ENCODE measurements around the gene MAPKBP1. TPM values are rescaled to one million over a fixed set of nuclear protein-coding genes. Genes with fewer than 3 reads are reported as not detected.

Gene MAPKBP1
- total RNA-seq, 1 donor from 2014 or later = 15.6 TPM

DNA sequence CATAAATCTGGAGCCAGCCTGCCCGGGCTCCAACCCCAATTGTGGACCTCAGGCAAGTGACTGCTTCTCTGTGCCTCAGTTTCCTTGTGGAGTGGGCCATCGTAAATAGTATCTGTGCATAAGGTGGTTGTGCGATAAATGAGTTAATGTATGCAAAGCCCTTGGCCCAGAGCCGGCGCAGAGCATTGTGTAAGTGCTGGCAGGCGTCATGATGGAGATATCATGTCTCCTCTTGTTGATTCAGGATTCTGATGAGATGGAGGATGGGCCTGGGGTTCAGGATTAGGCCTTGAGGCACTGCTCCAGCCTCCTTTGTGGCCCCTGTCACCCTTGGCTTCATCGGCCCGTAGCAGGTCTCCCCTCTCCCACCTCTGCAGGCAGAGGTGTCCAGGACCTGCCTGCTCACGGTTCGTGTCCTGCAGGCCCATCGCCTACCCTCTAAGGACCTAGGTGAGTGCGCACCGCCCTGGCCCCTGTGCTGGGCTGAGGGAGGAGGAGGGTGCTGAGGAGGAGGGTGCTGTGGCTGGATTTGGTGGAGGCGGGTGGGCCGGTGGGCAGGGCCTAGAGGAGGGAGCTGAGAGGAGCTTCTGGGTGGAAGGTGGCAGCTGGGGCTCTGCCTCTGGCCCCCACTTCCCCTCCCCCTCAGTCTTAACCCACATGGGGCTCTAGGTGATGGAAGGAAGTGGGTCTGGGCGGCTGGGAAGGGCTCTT is 65.7 kb downstream of the MAPKBP1 start:
- DNase-seq (ENCODE audit: low spot score) = no peak
- intact Hi-C loops (cut with DNase I) = no loop called here

- intact Hi-C loops (cut with DNase I) = no loop called here
- DNase-seq (ENCODE audit: low spot score) = no peak
These were observed 66.4 kb downstream of the MAPKBP1 start for GRCh38 chr15:41840673-41841072.

DNA sequence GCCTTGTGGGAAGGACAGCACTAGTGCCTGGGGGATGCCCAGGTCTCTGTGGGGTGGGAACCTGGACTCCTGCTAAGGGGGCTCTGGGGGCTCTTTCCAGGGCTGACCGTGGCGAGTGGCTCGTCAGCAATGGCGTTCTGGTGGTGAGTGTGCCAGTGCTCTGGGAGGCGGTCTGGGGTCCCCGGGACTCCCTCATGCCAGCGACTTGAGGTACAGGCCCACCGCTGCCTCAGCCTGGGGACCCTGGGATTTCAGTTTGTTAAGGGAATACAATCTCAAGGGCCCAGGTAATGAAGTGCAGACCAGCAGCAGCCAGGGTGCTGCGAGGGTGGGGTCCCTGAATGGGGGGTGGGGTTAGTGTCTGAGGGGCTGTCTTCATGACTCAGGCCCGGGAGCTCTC is 66.8 kb downstream of the MAPKBP1 start:
- intact Hi-C loops (cut with DNase I) = no loop called here
- DNase-seq (ENCODE audit: low spot score) = no peak

DNA sequence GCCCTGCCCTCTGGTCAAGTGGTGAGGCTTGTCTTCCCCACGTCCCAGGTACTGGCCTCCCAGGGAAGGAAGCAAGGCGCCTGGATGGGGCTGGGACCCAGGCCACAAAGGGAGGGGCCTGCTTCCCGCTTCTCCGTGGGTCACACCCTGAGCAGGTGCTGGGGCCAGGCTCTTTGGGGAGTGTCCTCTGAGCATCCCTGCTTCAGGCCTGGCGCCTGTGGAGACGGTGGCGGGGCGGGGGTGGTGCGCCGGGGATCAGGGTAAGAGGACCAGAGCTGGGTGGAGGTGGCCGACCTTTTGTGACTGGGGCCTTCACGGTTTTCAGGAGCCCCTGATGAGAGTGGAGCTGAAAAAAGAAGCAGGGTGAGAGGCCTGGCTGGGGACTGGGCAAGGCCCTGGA is 67.9 kb downstream of the MAPKBP1 start:
- no peak for DNase-seq (ENCODE audit: low spot score)
- intact Hi-C loops (cut with DNase I) = no loop called here

- no peak for DNase-seq (ENCODE audit: low spot score)
- intact Hi-C loops (cut with DNase I) = no loop called here
These were observed 69.3 kb downstream of the MAPKBP1 start for GRCh38 chr15:41843571-41843970.

DNA sequence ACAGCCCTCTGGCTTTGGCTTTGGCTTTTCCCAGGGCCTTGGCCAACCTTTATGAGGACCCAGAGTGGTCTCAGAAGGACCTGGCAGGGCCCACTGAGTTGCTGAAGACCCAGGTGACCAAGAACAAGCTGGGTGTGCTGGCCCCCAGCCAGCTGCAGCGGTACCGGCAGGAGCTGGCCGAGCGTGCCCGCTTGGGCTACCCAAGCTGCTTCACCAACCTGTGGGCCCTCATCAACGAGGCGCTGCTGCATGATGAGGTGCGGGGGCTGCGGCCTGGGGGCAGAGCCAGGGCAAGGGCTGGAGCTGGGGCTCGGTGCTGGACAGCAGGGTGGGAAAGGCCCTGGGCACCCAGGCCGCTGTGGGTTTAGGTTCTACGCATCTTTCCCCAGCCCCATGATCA is 70.5 kb downstream of the MAPKBP1 start:
- no peak for DNase-seq (ENCODE audit: low spot score)
- intact Hi-C loops (cut with DNase I) = no loop called here

DNA sequence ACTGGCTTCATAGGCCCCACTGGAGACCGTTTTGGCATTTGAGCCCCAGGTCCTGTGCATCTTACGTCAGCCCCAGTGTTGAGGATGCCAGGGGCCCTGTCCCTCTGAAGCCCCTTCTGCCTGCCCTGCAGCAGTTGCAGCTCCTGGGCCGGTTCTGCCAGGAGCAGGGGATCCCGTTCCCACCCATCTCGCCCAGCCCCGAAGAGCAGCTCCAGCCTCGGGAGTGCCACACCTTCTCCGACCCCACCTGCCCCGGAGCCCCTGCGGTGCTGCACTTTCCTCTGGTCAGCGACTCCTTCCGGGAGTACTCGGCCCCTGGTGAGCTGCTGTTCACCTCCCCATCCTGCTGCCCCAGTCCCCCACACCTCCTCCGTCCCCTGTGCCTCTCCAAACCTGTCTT is 72.9 kb downstream of the MAPKBP1 start:
- DNase-seq (ENCODE audit: low spot score) = no peak
- intact Hi-C loops (cut with DNase I) = no loop called here

DNA sequence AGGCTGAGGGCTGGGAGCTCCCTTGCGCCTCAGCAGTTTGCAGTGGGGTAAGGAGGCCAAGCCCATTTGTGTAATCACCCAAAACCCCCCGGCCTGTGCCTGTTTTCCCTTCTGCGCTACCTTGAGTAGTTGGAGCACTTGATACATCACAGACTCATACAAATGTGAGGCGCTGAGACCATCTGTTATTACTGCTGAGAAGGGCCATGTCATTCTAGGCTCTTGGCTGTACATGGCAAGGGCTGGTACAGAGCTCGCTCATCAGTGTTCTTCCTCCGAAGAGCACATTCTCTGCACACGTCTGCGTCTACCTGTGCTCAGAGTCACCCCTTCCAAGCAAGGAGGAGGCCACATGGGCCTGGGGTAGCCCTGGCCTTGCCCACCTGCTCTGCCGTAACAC is 73.7 kb downstream of the MAPKBP1 start:
- intact Hi-C loops (cut with DNase I) = no loop called here
- DNase-seq (ENCODE audit: low spot score) = no peak

- intact Hi-C loops (cut with DNase I) = no loop called here
- no peak for DNase-seq (ENCODE audit: low spot score)
These were observed 74.3 kb downstream of the MAPKBP1 start for GRCh38 chr15:41848631-41849030.

GRCh38 chr15:41849204-41849603 is 74.9 kb downstream of the MAPKBP1 start:
- no peak for DNase-seq (ENCODE audit: low spot score)

GRCh38 chr15:41849861-41850260 is 75.6 kb downstream of the MAPKBP1 start:
- intact Hi-C loops (cut with DNase I) = no loop called here

More at GRCh38 chr15:41849204-41849603, 74.9 kb downstream of the MAPKBP1 start:
- intact Hi-C loops (cut with DNase I) = no loop called here

DNA sequence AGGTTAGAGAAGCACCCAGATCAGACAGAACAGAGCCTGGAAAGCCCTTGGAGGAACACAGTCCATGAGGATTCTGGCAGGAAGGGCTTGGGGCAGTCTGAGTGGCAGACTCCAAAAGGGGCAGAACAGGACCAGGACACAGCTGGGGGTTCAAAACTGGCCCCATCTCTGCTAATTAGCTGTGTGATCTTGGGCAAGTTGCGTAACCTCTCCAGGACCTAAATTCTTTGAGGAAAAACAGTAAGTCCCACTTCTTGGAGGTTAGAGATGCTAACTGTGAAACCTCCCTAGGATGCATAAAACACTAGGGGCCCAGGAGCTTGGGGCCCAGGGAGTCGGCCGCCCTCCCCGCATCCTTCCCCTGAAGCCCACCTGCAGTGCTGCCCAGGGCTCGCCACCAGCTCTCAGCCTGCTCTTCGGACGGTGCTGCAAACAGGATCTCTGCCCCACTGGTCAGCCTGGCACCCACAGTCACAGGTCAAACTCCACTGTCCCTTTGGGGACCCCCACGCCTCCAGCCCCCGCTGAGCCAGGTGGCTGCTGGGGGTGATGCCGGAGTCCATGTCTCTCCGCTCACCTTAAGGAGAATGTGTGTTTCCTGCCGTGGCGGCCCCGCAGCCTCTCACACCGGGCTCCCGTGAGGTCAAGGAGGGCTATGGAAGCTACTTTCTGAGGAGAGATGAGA is 76.3 kb downstream of the MAPKBP1 start:
- intact Hi-C loops (cut with DNase I) = no loop called here
- no peak for DNase-seq (ENCODE audit: low spot score)

More at GRCh38 chr15:41849861-41850260, 75.6 kb downstream of the MAPKBP1 start:
- no peak for DNase-seq (ENCODE audit: low spot score)

DNA sequence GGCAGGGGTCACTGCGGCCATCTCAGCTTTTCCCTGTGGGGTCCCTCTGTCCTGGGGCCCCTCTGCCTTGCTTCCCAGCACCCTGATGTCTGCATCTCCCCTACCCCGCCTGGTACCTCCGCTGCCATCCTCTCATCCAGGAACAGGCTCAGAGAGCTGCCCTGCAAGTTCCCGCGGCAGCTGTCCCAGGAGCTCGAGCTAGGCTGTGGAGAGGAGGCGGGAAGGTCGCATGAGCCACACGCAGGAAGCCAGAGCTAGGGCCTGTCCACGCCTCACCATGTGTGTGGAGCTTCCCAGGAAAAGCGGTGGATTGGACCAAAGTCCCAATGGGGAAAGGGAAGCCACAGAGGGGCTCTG is 76.9 kb downstream of the MAPKBP1 start:
- intact Hi-C loops (cut with DNase I) = no loop called here
- no peak for DNase-seq (ENCODE audit: low spot score)

DNA sequence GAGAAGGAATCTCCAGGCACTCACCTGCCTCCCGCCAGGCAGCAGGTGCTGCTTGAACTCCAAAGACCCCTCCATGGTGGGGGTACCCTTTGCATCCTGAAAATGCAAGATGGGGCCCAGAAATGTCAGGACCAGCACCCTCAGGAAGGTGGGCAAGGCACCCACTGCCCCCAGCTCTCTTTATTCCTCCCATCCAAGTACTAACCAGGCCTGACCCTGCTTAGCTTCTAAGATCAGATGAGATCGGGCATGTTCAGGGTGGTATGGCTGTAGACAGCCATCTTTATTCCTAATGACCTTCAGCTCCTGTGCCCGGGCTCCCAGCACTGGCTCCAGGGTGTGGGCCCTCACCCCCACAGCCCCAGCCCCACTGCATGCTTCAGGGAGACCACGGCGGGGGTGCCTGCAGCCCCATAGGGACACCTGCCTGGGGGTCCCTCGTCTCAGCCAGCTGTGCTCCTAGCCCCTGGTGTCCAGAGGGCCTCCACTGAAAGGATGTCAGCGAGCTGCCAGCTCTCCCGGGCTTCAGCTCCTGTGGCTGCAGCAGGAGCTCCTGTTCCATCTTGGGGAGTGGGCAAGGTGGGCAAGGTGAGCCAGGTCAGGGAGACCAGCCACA is 77.6 kb downstream of the MAPKBP1 start:
- intact Hi-C loops (cut with DNase I) = no loop called here
- DNase-seq (ENCODE audit: low spot score) = no peak

- no peak for DNase-seq (ENCODE audit: low spot score)
- intact Hi-C loops (cut with DNase I) = no loop called here
These were observed 78.7 kb downstream of the MAPKBP1 start for GRCh38 chr15:41852736-41853590.

DNA sequence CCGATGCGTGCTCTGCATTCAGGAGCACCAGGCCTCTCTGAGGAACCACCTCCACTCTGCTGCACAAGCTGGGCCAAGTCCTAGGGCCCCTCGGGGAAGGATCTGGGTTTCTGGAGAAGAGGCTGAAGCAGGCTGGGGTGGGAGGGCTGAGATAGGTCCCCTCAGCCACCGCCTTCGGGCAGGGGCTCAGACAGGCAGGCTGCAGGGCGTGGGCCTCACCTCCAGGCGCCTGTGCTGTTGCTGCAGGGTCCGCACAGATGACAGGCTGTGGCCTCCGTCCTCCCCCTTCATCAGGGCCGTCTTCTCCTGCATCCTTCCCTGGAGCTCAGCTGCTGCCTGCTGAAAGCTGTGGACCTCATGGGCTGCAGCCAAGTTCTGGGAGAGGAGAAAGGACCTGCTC is 79.5 kb downstream of the MAPKBP1 start:
- intact Hi-C loops (cut with DNase I) = no loop called here
- no peak for DNase-seq (ENCODE audit: low spot score)

- intact Hi-C loops (cut with DNase I) = no loop called here
- no peak for DNase-seq (ENCODE audit: low spot score)
These were observed 80.2 kb downstream of the MAPKBP1 start for GRCh38 chr15:41854443-41854842.

DNA sequence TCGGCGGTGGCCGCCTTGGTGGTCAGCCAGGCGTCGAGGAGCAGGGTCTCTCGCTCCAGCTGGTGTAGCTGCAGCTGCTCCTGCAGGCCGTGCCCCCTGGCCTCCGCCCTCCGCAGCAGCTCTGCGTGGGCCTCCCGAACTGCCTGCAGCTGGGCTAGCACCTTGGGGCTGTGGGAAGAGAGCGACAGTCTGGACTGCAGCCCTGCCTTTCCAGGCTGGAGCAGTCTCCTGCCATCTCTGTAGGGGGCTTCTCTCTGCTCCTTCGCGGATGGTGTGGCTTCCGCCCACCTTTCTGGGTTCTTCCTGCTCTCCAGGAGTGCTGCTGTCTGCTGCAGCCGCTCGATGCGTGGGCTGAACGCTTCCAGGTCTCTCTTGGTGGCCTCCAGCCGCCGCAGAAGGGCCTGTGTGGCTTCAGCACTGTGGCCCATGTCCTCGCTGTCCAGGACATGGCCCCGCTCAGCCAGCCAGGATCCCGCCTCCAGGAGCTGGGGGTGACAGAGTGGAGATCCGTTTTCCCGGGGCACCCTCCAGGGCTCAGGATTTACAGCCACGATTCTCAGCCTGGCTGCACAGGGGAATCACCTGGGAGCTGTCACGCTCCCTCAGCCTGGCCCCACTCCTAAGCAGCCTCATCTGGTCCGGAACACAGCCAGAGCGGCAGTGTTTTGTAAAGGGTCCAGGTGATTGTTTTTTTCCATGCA is 81.1 kb downstream of the MAPKBP1 start:
- intact Hi-C loops (cut with DNase I) = no loop called here
- no peak for DNase-seq (ENCODE audit: low spot score)

- intact Hi-C loops (cut with DNase I) = no loop called here
- no peak for DNase-seq (ENCODE audit: low spot score)
These were observed 82.0 kb downstream of the MAPKBP1 start for GRCh38 chr15:41856262-41856661.

DNA sequence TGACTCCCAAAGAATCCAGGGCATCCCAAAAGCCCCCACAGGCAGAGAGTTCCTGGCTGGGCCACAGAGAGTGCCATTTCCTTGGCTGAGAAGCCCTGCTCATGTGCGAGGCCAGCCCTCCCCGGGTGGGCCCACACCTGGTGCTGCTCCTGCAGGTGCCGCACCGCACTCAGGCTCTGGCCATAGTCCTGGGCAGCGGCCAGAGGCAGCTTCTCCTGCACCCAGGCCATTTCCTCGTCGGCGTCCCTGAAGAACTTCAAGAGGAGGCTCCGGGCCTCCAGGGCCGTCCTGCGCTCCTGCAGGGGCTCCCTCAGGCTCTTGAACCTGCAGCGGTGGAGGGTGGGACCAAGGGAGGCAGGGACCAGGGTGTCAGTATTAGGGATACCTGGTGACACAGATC is 82.4 kb downstream of the MAPKBP1 start:
- intact Hi-C loops (cut with DNase I) = no loop called here
- DNase-seq (ENCODE audit: low spot score) = no peak

All from cardiac septum (tissue), 1 donor.